Nephron progenitor cell (in vitro differentiated cells): ENCODE results near the gene TTC22.

Source experiments
- DNase-seq: peaks from one replicate; pipeline ENCODE4 v3.0.0; 2021
- H3K27ac Mint-ChIP-seq: 2 replicates; pipeline ENCODE4 v1.8.0; 2021; ENCODE audit warnings: mild to moderate bottlenecking, moderate library complexity, mixed read lengths
- H3K27me3 Mint-ChIP-seq: 2 replicates; pipeline ENCODE4 v1.8.0; 2021; ENCODE audit warnings: mild to moderate bottlenecking, low read depth, mixed read lengths; ENCODE audit not compliant: poor library complexity
- H3K36me3 Mint-ChIP-seq: 2 replicates; pipeline ENCODE4 v1.8.0; 2021; ENCODE audit warnings: low read depth, mixed read lengths
- H3K4me1 Mint-ChIP-seq: 2 replicates; pipeline ENCODE4 v1.8.0; 2021; ENCODE audit warnings: mixed read lengths
- H3K4me3 Mint-ChIP-seq: 2 replicates; pipeline ENCODE4 v1.8.0; 2021; ENCODE audit warnings: mild to moderate bottlenecking, moderate library complexity, mixed read lengths
- H3K9me3 Mint-ChIP-seq: 2 replicates; pipeline ENCODE4 v1.8.0; 2021; ENCODE audit warnings: mild to moderate bottlenecking, moderate library complexity, mixed read lengths
- TF ChIP-seq, protein P1 (sequence below): fragments of 200-600 bp; sonication (generic); IDR thresholded peaks from 2 replicates; pipeline ENCODE4 v1.5.0; 2021; ENCODE audit warnings: antibody characterized with exemption

The TTC22 gene

GRCh38 chr1:54812801-54813484 is 11.8 kb upstream of the TTC22 start:
- Mint-ChIP-seq H3K27me3 (peaks cover 31% of the 10 kb centered on the region), H3K4me3 (no peak overlapping the region), H3K36me3 (no peaks in the 10 kb centered on the region), H3K27ac (no peak overlapping the region), H3K9me3 (no peaks in the 10 kb centered on the region), H3K4me1 (peaks cover 31% of the 10 kb centered on the region)
- TF ChIP-seq, protein P1, sequence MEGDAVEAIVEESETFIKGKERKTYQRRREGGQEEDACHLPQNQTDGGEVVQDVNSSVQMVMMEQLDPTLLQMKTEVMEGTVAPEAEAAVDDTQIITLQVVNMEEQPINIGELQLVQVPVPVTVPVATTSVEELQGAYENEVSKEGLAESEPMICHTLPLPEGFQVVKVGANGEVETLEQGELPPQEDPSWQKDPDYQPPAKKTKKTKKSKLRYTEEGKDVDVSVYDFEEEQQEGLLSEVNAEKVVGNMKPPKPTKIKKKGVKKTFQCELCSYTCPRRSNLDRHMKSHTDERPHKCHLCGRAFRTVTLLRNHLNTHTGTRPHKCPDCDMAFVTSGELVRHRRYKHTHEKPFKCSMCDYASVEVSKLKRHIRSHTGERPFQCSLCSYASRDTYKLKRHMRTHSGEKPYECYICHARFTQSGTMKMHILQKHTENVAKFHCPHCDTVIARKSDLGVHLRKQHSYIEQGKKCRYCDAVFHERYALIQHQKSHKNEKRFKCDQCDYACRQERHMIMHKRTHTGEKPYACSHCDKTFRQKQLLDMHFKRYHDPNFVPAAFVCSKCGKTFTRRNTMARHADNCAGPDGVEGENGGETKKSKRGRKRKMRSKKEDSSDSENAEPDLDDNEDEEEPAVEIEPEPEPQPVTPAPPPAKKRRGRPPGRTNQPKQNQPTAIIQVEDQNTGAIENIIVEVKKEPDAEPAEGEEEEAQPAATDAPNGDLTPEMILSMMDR = no peak
- DNase-seq = no peak

- H3K27me3 Mint-ChIP-seq = peaks cover 31% of the 10 kb centered on the region
- TF ChIP-seq, protein P1 = no peak
- no peaks in the 10 kb centered on the region for H3K9me3 Mint-ChIP-seq
- no peak for DNase-seq
- no peak overlapping the region for H3K27ac Mint-ChIP-seq
- peaks cover 32% of the 10 kb centered on the region for H3K4me1 Mint-ChIP-seq
- no peak overlapping the region for H3K4me3 Mint-ChIP-seq
- no peaks in the 10 kb centered on the region for H3K36me3 Mint-ChIP-seq
These were observed 10.9 kb upstream of the TTC22 start for GRCh38 chr1:54811739-54812655.

GRCh38 chr1:54811066-54811465 is 9.9 kb upstream of the TTC22 start:
- H3K27ac Mint-ChIP-seq = no peak overlapping the region
- H3K9me3 Mint-ChIP-seq = no peaks in the 10 kb centered on the region
- no peak for DNase-seq
- no peak overlapping the region for H3K4me3 Mint-ChIP-seq
- no peaks in the 10 kb centered on the region for H3K36me3 Mint-ChIP-seq
- TF ChIP-seq, protein P1 = no peak
- H3K27me3 Mint-ChIP-seq = peaks cover 33% of the 10 kb centered on the region
- H3K4me1 Mint-ChIP-seq = peaks cover 36% of the 10 kb centered on the region

GRCh38 chr1:54810153-54810942 is 9.2 kb upstream of the TTC22 start:
- Mint-ChIP-seq H3K4me3 (no peak overlapping the region), H3K27ac (no peak overlapping the region), H3K27me3 (peaks cover 29% of the 10 kb centered on the region), H3K36me3 (no peaks in the 10 kb centered on the region), H3K9me3 (no peaks in the 10 kb centered on the region), H3K4me1 (peaks cover 31% of the 10 kb centered on the region)
- TF ChIP-seq, protein P1 = peak; percentile 88
- peak; percentile 85 for DNase-seq

- H3K9me3 Mint-ChIP-seq = no peaks in the 10 kb centered on the region
- H3K27me3 Mint-ChIP-seq = peaks cover 29% of the 10 kb centered on the region
- no peak for DNase-seq
- no peak overlapping the region for H3K4me3 Mint-ChIP-seq
- TF ChIP-seq, protein P1 = no peak
- peaks cover 27% of the 10 kb centered on the region for H3K4me1 Mint-ChIP-seq
- no peaks in the 10 kb centered on the region for H3K36me3 Mint-ChIP-seq
- H3K27ac Mint-ChIP-seq = no peak overlapping the region
These were observed 8.5 kb upstream of the TTC22 start for GRCh38 chr1:54809496-54810074.
